Coronary artery (tissue), 2 donors: ENCODE results near the gene ORMDL3.
"Not testable (repeated sequence)": the region's sequence is repeated elsewhere in the genome, so short reads cannot be mapped to it uniquely, and the experiment has no call there.

ENCODE experiments used
- DNase-seq: peaks from one replicate; pipeline ENCODE4 v3.0.0-alpha.2; 2017; ENCODE audit warnings: low spot score
- H3K27ac ChIP-seq, 2 donors: fragments of 200-600 bp; sonication (generic); one replicate each; pipeline ENCODE4 v1.5.1; 2016 to 2019
- H3K4me3 ChIP-seq: fragments of 200-600 bp; sonication (generic); 2 replicates; pipeline ENCODE4 v1.5.1; 2016; ENCODE audit warnings: mild to moderate bottlenecking, moderate library complexity
- TF ChIP-seq, protein P1 (sequence below): fragments of 200-600 bp; sonication (generic); IDR thresholded peaks from one replicate; pipeline ENCODE4 v1.5.1; 2019; ENCODE audit warnings: antibody characterized with exemption

ORMDL3 gene

DNA sequence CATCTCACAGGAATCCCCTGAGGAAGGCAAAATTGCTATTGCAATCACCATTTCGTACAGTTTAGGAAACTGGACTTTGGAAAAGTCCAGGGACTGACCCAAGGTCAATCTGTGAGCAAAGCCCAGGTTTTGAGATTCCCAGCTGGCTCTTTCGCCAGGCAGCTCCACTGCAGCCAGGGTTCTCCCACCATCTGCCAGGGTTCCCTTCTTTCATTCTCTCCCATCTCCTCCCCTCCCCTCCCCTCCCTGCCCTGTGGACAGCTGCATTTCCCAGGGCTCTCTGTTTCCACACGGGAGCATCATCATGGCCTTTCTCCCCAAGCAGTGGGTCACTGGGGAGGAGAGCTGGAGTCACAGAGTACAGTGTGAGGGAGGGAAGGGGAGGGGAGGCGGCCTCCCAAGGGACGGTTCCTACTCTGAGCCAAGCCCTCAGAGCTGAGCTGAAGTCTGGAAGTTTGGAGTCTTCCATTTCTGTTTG, 23.5 kb upstream of the ORMDL3 start:
- no peak for DNase-seq
- TF ChIP-seq, protein P1, sequence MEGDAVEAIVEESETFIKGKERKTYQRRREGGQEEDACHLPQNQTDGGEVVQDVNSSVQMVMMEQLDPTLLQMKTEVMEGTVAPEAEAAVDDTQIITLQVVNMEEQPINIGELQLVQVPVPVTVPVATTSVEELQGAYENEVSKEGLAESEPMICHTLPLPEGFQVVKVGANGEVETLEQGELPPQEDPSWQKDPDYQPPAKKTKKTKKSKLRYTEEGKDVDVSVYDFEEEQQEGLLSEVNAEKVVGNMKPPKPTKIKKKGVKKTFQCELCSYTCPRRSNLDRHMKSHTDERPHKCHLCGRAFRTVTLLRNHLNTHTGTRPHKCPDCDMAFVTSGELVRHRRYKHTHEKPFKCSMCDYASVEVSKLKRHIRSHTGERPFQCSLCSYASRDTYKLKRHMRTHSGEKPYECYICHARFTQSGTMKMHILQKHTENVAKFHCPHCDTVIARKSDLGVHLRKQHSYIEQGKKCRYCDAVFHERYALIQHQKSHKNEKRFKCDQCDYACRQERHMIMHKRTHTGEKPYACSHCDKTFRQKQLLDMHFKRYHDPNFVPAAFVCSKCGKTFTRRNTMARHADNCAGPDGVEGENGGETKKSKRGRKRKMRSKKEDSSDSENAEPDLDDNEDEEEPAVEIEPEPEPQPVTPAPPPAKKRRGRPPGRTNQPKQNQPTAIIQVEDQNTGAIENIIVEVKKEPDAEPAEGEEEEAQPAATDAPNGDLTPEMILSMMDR, result no peak
- H3K27ac ChIP-seq, result no peak overlapping the region
- no peak overlapping the region for H3K4me3 ChIP-seq

DNA sequence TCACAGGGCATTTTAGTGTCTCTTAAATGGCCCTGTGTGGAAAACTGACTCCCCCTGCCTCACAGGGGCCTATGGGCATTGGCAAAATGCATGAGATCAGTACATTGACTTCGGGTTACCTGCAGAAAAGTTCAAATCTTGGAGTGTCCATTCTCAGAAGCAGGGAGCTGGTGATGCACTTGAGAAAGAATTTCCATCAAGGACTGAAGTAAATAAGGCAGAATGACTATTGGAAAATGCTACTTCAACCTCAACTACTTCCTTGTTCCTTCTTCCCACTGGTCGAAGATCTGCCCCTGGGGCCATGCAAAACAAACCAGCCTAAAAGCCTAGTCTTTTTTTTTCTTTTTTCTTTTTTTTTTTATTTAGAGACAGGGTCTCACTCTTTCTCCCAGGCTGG, 21.6 kb upstream of the ORMDL3 start:
- no peak for DNase-seq
- TF ChIP-seq, protein P1, result no peak
- no peak overlapping the region for H3K4me3 ChIP-seq
- no peak overlapping the region for H3K27ac ChIP-seq

DNA sequence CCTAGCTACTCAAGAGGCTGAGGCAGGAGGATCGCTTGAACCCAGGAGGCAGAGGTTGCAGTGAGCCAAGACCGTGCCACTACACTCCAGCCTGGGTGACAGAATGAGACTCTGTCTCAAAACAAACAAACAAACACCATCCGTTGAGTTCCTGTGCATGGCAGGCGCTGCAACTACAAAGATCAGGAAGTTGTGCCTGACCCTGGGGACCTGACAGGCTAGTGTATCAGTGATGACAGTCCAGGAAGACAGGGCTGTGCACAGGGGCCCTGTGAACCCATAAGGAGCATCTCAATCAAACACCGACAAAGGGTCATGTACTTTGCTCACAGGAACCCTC, 21.1 kb upstream of the ORMDL3 start:
- not testable (repeated sequence) for H3K27ac ChIP-seq, DNase-seq, H3K4me3 ChIP-seq

DNA sequence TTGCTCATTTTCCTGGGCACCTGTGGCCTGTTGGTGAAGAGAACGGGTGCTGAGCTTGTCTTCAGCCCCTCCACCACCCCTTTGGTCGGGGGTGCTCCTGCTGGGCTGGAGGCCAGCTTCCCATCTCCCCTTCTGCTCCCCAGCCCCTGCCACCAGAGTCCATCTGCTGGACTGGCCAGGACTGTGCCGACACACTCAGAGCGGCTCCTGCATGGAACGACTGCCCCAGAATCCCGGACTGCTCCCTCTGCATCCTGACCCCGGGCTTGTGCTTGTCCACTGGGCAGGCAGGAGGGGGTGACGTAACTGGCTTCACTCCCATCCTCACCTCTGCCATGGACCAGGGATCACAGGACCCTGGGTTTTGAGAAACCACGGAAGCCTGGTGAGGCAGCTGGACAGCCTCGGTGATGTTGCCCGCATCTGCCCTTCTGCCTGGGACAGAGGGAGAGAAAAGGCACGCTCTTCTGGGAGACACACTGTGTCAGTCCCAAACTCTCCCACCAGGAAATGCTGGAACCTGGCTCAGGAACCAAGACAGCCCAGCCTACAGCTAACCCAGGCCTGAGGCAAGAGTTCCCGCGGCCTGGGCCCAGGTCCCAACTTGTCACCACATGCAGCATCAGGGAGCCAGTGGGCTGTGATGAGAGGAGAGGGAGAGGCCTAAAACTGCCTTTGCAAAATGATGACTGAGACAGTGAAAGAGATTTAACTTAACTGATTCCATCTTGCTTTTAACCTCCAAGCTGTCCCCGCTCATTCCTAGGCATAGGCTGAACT, 19.3 kb upstream of the ORMDL3 start:
- TF ChIP-seq, protein P1, result no peak
- H3K27ac ChIP-seq, result no peak overlapping the region
- no peak overlapping the region for H3K4me3 ChIP-seq
- no peak for DNase-seq

DNA sequence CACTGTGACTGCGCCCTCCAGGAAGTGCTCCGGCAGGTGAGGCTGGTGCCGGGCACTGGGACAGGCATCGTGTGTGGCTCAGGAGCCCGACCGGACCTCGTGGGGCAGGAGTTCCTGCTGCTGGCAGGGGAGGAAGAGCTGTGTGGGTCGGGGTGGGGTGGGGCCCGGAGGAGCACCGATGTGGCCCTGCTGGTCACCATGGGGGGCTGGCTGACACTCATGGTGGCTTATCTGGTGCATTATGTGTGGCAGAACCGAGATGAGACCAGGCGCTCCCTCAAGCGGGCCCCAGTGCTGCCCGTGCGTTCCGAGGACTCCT, 17.0 kb upstream of the ORMDL3 start:
- DNase-seq, result no peak
- Histone ChIP-seq H3K4me3 (no peak overlapping the region), H3K27ac (no peak overlapping the region)
- TF ChIP-seq, protein P1, result no peak

DNA sequence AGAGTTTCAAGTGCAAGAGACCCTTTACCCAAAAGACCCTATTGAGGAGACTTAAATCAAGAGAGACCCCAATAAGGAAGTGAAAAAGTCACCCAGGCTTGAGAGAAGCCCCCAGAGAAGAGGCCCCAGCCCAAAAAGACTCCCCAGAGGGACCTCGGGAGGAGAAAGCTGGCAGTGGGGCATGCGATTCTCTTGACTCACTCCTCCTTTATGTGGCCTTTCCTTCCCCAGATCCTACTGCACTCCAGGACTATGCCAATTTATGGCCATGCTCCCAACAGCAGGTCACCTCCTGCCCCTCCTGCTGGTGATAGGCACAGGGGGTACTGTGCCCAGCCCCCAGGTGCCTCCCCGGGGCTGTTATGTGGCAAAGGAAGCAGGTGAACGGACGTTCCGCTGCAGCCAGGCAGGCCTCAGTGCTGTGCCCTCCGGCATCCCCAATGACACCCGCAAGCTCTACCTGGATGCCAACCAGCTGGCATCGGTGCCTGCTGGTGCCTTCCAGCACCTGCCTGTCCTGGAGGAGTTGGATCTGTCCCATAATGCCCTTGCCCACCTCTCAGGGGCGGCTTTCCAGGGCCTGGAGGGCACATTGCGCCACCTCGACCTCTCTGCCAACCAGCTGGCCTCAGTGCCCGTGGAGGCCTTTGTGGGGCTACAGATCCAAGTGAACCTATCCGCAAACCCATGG, 16.4 kb upstream of the ORMDL3 start:
- Histone ChIP-seq H3K4me3 (no peak overlapping the region), H3K27ac (no peak overlapping the region)
- no peak for DNase-seq
- TF ChIP-seq, protein P1, result no peak

DNA sequence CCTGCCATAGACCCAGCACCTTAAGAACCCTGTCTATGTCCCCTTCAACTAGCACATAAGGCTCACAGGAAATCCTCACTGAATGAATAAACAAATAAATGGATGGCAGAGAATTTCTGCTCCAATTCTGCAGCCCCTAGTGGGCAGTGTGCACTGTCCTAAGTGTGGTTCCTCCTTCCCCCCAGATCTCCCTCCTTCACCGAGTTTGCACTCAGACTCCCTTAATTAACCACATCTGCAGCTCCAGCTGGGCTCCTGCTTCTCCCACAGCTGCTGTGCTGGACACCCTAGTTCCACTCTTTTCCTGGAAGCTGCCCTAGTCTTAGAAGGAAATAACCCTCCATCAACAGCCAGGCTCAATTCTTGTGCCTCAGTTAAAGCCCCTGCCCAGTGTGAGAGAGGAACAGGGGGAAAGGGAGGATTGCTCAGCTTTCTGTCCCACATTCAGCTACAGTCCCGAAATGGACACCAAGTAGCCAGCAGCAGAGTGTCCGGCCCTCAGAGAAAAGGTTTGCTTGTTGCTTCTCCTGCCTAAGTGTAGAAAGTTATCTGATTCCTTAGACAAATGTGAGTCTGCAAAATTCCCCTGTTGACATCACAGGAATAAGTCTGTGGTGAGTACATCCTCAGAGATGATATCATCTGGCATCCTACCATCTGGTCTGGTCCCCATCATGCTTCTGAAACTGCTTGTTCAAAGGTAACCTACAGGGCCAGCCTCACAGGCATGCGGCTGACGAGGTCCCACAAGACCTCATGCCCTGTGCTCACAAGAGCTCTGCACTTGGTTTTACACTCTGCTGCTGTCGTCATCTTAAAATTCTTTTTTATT, 12.4 kb upstream of the ORMDL3 start:
- no peak overlapping the region for H3K4me3 ChIP-seq
- TF ChIP-seq, protein P1, result no peak
- no peak for DNase-seq
- H3K27ac ChIP-seq, result no peak overlapping the region
